Endothelial cell of umbilical vein (primary cell): ENCODE measurements around the gene LENEP. TPM values are rescaled to one million over a fixed set of nuclear protein-coding genes. Genes with fewer than 3 reads are reported as not detected.

Experiments used
- BruUV-seq: library from RNA; stranded (reverse); fragments of 400-500 nt; replicated peaks from 2 replicates; lab custom pipeline; 2021; lab: Mats Ljungman, UMichigan
- CTCF ChIA-PET: fragments of 300-600, 350-600 bp; sonication (Branson Sonifier 250); formaldehyde crosslinking; loops from one replicate; lab custom pipeline; 2021; ENCODE audit warnings: antibody characterized with exemption, inconsistent platforms; lab: Charles Lee
- POLR2A ChIA-PET: fragments of 300-600, 350-600 bp; sonication (Branson Sonifier 250); formaldehyde crosslinking; loops from one replicate; lab custom pipeline; 2021; ENCODE audit warnings: antibody characterized with exemption, inconsistent platforms; lab: Charles Lee
- DNase-seq: peaks from one replicate; pipeline ENCODE4 v3.0.0-alpha.2; 2011; ENCODE audit warnings: low read depth, low spot score
- FAIRE-seq: peaks from 2 replicates; lab custom pipeline; 2011; peaks lifted over from hg19 to GRCh38; lab: Jason Lieb, UNC
- H2AFZ ChIP-seq: 2 replicates; pipeline ENCODE4 v1.6.0; 2012; ENCODE audit warnings: low read depth, low read length, control low read depth, inconsistent platforms
- H3K27ac ChIP-seq: 2 replicates; pipeline ENCODE4 v1.5.1; 2011; ENCODE audit warnings: low read depth, mild to moderate bottlenecking, control low read depth, low read length, moderate library complexity; ENCODE audit not compliant: insufficient read depth
- H3K27me3 ChIP-seq, 2 experiments: 2 replicates each; pipeline versions ENCODE4 v1.6.0 to v1.6.1; 2011; ENCODE audit warnings: low read length in 2 of 2, mixed read lengths in 1 of 2; ENCODE audit not compliant: control insufficient read depth in 2 of 2, insufficient read depth in 2 of 2
- H3K36me3 ChIP-seq, 2 experiments: 2 replicates in 1 of 2; 3 replicates in 1 of 2; pipeline ENCODE4 v1.5.1; 2011; ENCODE audit warnings: low read length in 2 of 2, mild to moderate bottlenecking in 1 of 2, moderate library complexity in 1 of 2; ENCODE audit not compliant: control insufficient read depth in 2 of 2, insufficient read depth in 2 of 2; ENCODE audit errors: extremely low read depth in 1 of 2
- H3K4me1 ChIP-seq: 3 replicates; pipeline ENCODE4 v1.5.1; 2011; ENCODE audit warnings: mild to moderate bottlenecking, low read length; ENCODE audit not compliant: control insufficient read depth, insufficient read depth; ENCODE audit errors: extremely low read depth
- H3K4me2 ChIP-seq: 2 replicates; pipeline ENCODE4 v1.6.1; 2011; ENCODE audit warnings: low read length, control low read depth, mixed read lengths; ENCODE audit not compliant: insufficient read depth
- H3K4me3 ChIP-seq, 3 experiments: fragments of 200-600 bp in 1 of 3; sonication (generic), shearing (Covaris generic) in 1 of 3; replicated peaks in 1 of 3; 2 replicates each; pipeline ENCODE4 v1.5.1; 2011 to 2016; ENCODE audit warnings: control low read depth in 3 of 3, low read length in 3 of 3, mild to moderate bottlenecking in 2 of 3, inconsistent platforms in 1 of 3, low read depth in 1 of 3, moderate library complexity in 1 of 3; ENCODE audit not compliant: insufficient read depth in 1 of 3
- H3K79me2 ChIP-seq: 2 replicates; pipeline ENCODE4 v1.6.0; 2012; ENCODE audit warnings: low read length, inconsistent platforms; ENCODE audit not compliant: control insufficient read depth, insufficient read depth
- H3K9ac ChIP-seq: replicated peaks from 2 replicates; pipeline ENCODE3; 2011; ENCODE audit warnings: low read length, control low read depth; ENCODE audit not compliant: insufficient read depth; ENCODE audit errors: extremely low read depth
- H3K9me1 ChIP-seq: replicated peaks from 3 replicates; pipeline ENCODE4 v1.6.0; 2011; ENCODE audit warnings: mild to moderate bottlenecking, low read length; ENCODE audit not compliant: control insufficient read depth, insufficient read depth; ENCODE audit errors: extremely low read depth
- H3K9me3 ChIP-seq: replicated peaks from 2 replicates; pipeline ENCODE4 v1.5.1; 2012; ENCODE audit warnings: low read length, inconsistent platforms; ENCODE audit not compliant: control insufficient read depth, insufficient read depth
- H4K20me1 ChIP-seq: replicated peaks from 2 replicates; pipeline ENCODE3; 2011; ENCODE audit warnings: mild to moderate bottlenecking, low read length; ENCODE audit not compliant: control insufficient read depth, insufficient read depth; ENCODE audit errors: extremely low read depth
- CTCF ChIP-seq, 2 donors: IDR thresholded peaks; 1 replicate in 1 of 2; 2 replicates in 1 of 2; pipeline ENCODE4 v1.5.1; 2011; ENCODE audit warnings: low read length in 2 of 2, mild to moderate bottlenecking in 2 of 2, moderate library complexity in 2 of 2, control low read depth in 1 of 2, inconsistent platforms in 1 of 2, low read depth in 1 of 2; ENCODE audit not compliant: insufficient read depth in 1 of 2; ENCODE audit errors: extremely low read depth in 1 of 2
- EZH2 ChIP-seq: IDR thresholded peaks from 2 replicates; pipeline ENCODE4 v1.6.1; 2012; ENCODE audit warnings: borderline replicate concordance, low read depth, mild to moderate bottlenecking, moderate library complexity, low read length, inconsistent platforms; ENCODE audit not compliant: severe bottlenecking
- FOS ChIP-seq: IDR thresholded peaks from 2 replicates; pipeline ENCODE4 v1.6.1; 2011; ENCODE audit warnings: mild to moderate bottlenecking, low read length, moderate library complexity, borderline replicate concordance; ENCODE audit not compliant: insufficient read depth
- GATA2 ChIP-seq: IDR thresholded peaks from 2 replicates; pipeline ENCODE4 v1.7.0; 2011; ENCODE audit warnings: low read depth, mild to moderate bottlenecking, moderate library complexity, mixed read lengths, low read length; ENCODE audit not compliant: insufficient read length, insufficient read depth
- JUN ChIP-seq: IDR thresholded peaks from 2 replicates; pipeline ENCODE4 v1.6.1; 2011; ENCODE audit warnings: borderline replicate concordance, low read depth; ENCODE audit not compliant: insufficient read length, insufficient read depth
- MAX ChIP-seq: IDR thresholded peaks from 2 replicates; pipeline ENCODE4 v1.6.1; 2011; ENCODE audit not compliant: insufficient read depth, insufficient read length
- MYC ChIP-seq: IDR thresholded peaks from one replicate; pipeline ENCODE4 v1.6.1; 2011; ENCODE audit warnings: mild to moderate bottlenecking, low read depth, low read length
- POLR2A ChIP-seq: IDR thresholded peaks from 2 replicates; pipeline ENCODE4 v1.6.1; 2012; ENCODE audit warnings: low read depth, mild to moderate bottlenecking, control low read depth, low read length
- POLR2AphosphoS5 ChIP-seq: IDR thresholded peaks from 2 replicates; pipeline ENCODE4 v1.6.1; 2012; ENCODE audit warnings: low read depth, mild to moderate bottlenecking, control low read depth, low read length, moderate library complexity; ENCODE audit not compliant: insufficient read depth
- dilution Hi-C: fragments of 300-500 bp; cut with MboI; formaldehyde crosslinking; loops from one replicate; pipeline ENCODE4 v1.15.0; 2019; ENCODE audit warnings: low sequenced_read_pairs; ENCODE audit not compliant: extremely low pct_ligation_motif_present
- intact Hi-C: fragments of 100-400 bp; cut with micrococcal nuclease; formaldehyde crosslinking; loops from one replicate; pipeline ENCODE4 v1.10.0; 2022
- polyA plus RNA-seq, 4 experiments: library from polyadenylated mRNA; depleted of rRNA in 3 of 4; stranded (reverse) in 3 of 4; unstranded in 1 of 4; fragments of >200 nt; gene quantifications; 2 replicates each; pipeline versions ENCODE4 v1.2.1 to v1.2.3, GENCODE V29; 2011 to 2012; ENCODE audit warnings: missing spikeins in 1 of 4
- total RNA-seq: library from RNA; stranded (reverse); gene quantifications from 2 replicates; pipeline ENCODE4 v1.2.3, GENCODE V29; 2021

Gene LENEP
- total and polyA plus RNA-seq, 2 donors (not counting 3 experiments of a cell fraction or from before 2014, with no cell fraction given), result 0.64 TPM; not detected in 1

- Histone ChIP-seq H3K4me1 (peaks cover 12% of the 10 kb centered on the region), H3K27me3 (no peaks in the 10 kb centered on the region), H3K27ac (no peak overlapping the region), H3K4me2 (no peak overlapping the region), H3K79me2 (peaks cover 13% of the 10 kb centered on the region), H3K9me3 (no peaks in the 10 kb centered on the region), H3K9ac (no peak overlapping the region), H3K36me3 (no peaks in the 10 kb centered on the region), H2AFZ (no peak overlapping the region), H3K9me1 (no peaks in the 10 kb centered on the region), H4K20me1 (no peaks in the 10 kb centered on the region), H3K4me3 (no peak overlapping the region)
- no TSS peak for BruUV-seq
- DNase-seq (no peak), FAIRE-seq (no peak)
- intact Hi-C loops (no loop called here), dilution Hi-C loops (no loop called here)
- POLR2A ChIA-PET, result no interaction called here
- no peak for TF ChIP-seq POLR2A
- no peak for TF ChIP-seq JUN
- TF ChIP-seq CTCF (IDR thresholded peaks at IDR 0.05; ENCODE audit: extremely low read depth in 1 of 2, insufficient read depth in 1 of 2, low read depth in 1 of 2, low read length in 2 of 2), result no peak
- TF ChIP-seq EZH2, result no peak
- TF ChIP-seq MAX, result no peak
- TF ChIP-seq GATA2, result no peak
- no peak for TF ChIP-seq FOS
- no peak for TF ChIP-seq POLR2AphosphoS5
- TF ChIP-seq MYC, result no peak
- CTCF ChIA-PET, result interaction anchor here (2.1 to 4.3 kb wide), 2 partner anchors 9 to 36 kb away, joined by 7 to 40 read pairs; no protein-coding TSS in a partner anchor
Observed at GRCh38 chr1:155008015-155008941, 14.9 kb downstream of the LENEP start.
